GM11168 (cell line): ENCODE measurements around the gene C1QTNF6.

Experiments
- in situ Hi-C: fragments of 300-500 bp; cut with MboI; formaldehyde crosslinking; loops from one replicate; pipeline ENCODE4 v1.12.0; 2022; ENCODE audit warnings: low sequenced_read_pairs; ENCODE audit not compliant: unreplicated experiment

C1QTNF6 gene

DNA sequence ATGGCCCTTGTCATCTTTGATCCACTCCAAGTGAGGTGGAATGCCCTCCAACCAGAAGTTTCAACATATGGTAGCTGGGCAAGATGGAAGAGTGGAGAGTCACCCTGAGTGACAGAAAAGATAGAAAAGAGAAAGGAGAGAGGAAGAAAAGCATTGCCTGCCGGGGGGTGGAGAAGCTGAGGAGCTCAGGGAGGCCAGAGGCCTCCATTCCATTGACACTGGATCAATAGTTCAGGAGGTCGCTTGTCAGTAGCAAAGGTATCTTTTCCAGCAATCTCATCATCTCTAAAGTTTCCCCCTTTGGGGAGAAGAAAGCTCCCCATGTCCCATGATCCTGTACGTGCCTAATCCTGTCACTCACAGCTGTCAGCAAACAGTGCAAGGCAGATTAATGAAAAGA lies 6.7 kb upstream of the C1QTNF6 start:
- in situ Hi-C loops, result no loop called here

DNA sequence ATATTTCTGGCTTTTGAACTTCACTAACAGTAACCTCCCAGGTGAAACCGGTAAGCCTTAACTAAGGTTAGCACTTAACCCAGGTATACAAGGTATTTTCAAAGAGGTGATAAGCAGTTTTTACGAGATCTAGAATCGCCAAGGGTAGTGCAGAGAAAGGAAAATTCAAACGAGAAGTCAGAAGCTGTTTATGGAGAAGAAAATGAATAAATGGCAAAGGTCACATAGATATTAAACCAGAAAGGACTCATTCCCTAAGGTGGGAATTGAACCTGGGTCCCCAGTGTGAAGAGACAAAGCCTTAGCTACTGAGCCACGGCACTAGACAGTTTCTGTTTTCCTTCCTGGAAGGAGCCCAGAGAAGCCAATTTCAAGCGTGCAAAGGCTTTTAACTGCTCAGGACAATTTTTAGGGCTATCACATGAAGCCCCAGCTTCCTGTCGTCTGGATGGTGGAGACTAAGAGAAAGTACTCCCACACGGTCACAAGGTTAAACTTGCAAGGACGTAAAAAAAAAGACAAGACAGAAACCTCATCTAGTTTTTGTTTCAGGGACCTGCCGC lies 5.7 kb upstream of the C1QTNF6 start:
- in situ Hi-C loops, result no loop called here

DNA sequence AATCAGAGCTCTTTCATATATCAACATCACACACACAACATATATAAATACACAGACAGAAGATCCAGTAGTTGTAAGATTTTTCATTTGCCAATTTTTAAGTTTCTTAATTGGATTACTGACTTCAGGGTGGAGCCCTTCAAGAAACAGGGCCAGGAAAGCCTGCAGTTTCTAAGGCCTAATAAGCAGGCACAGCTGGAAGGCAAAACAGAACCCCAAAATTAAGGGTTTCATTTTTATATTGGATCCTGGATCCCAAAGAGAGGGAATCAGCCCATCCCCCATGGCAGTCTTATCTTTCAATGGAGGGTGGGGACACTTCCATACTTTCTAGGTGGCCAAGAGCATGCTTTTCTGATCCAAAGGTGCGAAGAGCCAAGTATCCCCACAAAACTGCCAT lies 4.7 kb upstream of the C1QTNF6 start:
- in situ Hi-C loops, result no loop called here

DNA sequence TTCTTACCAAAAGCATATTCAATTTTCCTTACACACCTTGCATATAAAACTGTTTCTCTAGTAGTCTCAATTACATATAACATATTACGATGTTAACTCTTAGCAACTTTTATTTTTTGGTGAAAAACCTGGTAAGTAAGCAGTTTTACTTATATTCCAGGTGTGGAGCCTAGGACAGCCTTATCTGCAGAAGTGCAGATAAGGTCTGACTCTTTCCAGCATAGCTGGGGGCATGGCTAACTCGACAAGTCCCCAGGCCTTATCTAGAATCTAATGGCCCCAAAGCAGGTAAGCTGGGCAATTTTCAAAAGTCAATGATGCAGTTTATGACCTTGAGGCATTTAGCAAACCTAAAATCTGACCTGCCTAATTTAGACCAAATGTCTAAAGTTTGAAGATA lies 4.2 kb upstream of the C1QTNF6 start:
- in situ Hi-C loops, result no loop called here

DNA sequence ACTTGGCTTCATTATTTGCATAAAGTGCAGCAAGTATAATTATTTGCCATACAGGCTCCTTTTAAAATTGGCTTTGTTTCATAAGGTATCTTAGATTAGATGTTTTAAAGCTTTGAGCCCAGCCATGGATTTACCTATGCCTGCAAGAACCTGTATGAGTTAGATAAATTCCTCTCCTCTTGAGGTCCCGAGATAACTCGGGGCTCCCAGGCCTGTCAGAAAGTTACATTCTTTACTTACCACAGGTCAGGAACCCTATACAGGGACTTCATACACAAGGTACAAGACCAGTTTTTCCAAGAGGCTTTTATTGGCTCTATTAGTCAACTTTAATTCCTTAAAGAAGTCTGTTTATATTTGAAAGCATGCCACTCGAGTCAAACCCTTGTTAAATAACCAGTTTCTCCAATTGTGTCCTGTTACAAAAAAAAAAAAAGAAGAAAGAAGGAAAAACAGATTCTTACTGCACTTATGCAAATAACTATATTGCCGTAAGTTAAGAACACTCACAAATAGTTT lies 2.3 kb upstream of the C1QTNF6 start:
- in situ Hi-C loops, result no loop called here

DNA sequence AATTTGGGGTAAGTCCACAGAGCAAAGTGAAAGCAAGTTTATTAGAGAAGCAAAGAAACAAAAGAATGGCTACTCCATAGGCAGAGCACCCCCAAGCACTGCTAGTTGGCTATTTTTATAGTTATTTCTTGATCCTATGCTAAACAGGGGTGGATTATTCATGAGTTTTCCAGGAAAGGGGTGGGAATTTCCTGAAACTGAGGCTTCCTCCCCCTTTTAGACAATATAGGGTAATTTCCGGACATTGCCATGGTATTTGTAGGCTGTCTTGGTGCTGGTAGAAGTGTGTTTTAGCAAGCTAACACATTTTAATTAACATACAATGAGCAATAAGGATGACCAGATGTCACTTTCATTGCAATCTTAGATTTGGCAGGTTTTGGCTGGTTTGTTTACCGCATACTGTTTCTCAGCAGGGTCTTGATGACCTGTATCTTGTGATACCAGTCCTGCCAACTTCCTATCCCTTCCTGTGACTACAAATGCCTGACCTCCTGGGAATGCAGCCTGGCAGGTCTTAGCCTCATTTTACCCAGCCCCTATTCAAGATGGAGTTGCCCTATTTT lies 937 bp upstream of the C1QTNF6 start:
- in situ Hi-C loops, result loop anchor here (5.0 kb wide), 1 partner anchor 107 kb away; no protein-coding TSS in a partner anchor

DNA sequence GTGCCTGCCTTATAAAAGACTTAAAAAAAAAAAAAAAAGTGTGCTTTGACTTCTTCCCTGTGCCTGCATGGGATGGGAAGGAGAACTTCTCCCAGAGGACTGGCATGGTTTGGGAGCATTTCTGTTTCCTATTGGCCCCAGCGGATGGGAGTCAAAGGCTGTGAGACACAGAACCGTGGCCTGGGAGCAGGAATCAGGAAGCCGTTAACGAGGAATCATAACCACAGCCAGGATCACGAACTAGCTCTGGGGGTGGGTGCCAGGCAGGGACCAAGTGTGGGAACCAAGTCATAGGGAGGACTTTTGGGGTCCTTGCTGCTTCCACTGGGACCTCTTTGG lies 526 bp downstream of the C1QTNF6 start:
- in situ Hi-C loops, result loop anchor here (5.0 kb wide), 1 partner anchor 105 kb away; no protein-coding TSS in a partner anchor

DNA sequence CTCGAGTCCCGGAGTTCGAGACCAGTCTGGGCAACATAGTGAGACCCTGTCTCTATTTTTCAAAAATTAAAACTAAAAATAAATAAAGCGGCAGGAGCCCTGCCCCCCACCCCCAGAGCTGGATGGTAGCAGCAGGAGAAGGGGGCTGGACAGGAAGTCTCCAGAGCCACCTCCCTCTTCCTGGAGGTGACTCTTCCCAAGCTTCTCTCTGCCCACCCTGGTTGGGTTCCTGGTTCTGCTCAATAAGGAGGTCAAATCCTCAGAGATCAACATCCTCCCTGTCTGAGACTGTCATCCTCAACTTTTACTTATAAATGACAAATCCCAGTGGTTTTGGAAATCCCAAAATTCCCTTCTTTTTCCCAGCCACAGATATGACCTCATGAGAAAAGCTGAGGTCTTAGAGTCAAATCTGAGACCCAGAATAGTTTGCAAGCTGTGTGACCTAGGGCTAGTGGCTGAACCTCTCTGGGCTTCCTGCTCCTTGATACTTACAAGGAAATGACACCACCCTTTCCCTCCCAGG lies 987 bp downstream of the C1QTNF6 start:
- in situ Hi-C loops, result loop anchor here (5.0 kb wide), 1 partner anchor 105 kb away; no protein-coding TSS in a partner anchor

DNA sequence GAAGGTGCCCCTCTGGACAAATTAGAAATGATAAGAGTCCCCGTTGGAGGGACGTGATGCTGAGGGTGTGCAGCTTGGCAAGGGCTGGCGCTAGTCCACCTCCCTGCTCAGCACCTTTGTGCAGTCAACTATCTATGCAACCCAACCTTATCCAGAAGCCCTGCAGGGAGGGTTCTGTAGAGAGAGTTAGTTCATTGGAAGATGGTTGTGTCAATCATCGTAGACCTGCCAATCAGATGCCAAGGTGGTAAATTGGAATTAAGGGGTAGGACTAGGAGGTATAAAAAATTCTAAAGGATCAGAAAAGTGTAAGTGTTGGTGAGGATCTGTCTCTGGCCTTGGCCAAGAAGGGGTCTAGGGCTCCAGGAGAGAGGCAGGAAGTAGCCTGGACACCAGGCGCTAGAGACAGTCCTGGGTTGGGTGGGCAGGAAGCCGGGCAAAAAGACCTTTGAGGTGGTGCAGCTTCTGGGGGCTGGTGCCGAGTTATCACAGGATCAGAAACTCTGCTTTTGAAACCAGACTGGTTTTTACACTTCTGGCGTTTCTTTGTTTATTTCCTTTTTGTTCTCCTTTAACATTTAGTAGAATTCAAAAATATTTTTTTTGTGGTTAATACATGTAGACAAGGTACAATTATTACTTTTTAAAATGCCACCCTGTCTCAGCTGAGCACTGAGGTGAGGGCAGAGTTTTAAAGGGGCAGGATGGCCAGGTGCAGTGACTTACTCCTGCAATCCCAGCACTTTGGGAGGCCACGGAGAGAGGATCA lies 1.6 kb downstream of the C1QTNF6 start:
- in situ Hi-C loops, result loop anchor here (5.0 kb wide), 1 partner anchor 104 kb away; no protein-coding TSS in a partner anchor

DNA sequence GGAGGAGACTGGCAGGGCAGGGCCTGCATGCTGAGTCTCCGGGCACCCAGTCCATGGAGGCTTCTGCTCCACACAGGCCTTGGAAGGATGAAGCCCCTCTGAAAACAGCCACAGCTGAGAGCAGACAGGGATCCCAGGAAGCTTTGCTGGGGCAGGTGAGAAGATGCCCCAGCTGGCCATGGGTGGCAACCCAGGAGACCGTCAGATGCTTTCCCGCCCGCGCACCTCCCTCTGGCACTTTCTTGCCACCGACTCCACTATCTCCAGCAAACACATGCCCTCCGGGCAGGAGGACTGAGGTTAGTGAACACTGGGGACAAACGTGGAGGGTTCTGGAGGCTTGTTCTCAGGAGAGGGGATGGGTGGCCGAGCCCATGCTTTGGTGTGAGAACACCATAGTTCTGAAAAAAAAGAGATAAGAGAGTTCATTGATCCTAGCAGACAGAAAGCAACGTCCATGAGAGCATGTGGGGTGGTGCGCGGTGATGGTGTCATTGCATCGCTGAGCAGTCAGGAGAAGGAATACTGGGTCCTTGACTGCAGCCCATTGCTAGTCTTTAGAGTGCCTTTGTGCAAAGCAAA lies 2.3 kb downstream of the C1QTNF6 start:
- in situ Hi-C loops, result loop anchor here (5.0 kb wide), 1 partner anchor 103 kb away; no protein-coding TSS in a partner anchor

DNA sequence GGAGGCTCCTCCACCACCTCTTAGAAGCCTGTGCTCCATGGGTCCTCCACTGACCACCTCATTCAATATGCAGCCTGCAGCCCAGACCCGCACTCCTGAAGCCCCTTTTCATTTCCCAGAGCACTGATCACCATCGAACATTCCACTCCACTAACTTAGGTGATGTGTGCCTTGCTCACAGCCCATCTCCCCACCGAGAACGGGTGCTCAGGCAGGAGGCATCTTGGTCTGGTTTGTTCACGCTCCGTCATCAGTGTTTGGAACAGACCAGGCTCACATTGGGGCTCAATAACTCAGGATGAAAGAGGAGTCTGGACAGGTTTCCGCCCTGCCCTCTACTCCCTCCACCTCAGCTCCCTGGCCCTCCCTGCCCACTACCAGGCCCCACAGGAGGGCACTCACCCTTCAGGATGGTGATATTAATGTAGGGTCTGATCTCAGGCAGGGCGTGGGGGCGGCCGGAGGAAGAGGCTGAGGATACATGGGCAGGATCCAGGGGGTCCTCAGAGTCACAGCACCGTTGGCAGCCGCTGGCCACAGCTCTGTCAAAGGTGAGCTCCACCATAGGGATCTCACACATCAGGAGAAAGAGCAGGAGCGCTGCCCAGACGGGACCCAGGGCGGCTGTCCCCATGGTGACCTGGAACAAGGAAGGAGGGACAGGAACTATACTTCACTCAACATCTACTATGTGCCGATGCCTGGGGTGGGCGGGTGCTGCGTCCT lies 3.1 kb downstream of the C1QTNF6 start:
- in situ Hi-C loops, result loop anchor here (5.0 kb wide), 1 partner anchor 103 kb away; no protein-coding TSS in a partner anchor

DNA sequence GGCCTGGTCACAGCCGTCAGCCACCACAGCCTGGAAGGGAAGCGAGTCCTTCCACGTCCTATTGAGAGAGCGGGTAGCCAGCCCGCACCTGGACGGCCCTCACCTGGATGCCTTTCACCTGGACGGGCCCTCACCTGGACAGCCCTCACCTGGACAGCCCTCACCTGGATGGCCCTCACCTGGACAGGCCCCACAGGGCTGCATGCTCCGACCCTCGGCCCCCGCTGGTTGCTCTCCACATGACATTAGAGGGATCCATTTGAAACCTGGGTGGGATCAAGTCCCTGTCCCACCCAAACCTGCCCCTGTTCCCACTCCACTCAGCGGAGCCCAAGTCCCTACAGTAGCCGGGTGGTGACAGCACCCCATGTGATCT lies 3.7 kb downstream of the C1QTNF6 start:
- in situ Hi-C loops, result no loop called here

DNA sequence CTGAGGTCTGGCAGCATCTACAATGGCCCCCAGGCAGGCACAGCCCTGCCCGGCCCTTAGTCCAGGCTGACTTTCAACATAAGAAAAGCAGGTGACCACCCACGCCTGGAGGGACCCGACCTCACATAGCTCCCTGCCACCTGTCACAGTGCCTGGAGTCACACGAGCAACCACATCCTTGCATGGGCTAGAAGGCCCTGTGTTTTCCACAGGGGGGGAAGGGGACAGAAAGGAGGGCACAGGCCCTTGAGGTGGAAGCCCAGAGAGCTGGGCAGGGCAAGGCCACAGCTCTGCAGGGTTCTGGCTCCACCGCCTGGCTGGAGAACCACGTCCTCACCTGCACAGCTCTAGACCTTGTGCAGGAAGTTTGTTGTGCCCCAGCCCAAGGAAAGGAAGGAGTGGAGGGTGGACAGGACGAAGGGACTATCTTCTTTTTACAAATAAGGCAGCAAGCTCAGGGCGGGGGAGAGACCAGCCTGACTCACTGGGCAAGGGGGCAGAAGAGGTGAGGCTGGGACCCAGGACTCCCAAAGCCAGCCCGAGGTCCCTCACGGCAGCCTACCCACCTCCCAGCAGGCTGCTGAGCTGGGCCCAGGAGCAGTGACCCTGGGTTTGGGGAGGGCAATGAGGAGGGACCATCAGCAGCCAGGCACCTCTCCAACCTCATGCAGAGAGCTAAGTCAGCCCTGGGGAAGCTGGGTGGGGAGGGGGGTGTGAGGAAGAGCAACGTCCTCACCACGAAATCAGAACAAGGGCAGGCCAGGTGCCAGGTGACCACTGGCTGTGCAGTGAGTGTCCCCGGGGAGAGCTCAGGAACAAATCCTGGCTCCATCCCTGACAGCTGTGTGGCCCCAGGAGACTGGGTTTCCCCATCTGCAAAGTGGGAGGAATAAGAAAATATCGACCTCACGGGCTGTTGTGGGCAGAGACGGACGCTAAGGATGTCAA lies 4.3 kb downstream of the C1QTNF6 start:
- in situ Hi-C loops, result no loop called here

DNA sequence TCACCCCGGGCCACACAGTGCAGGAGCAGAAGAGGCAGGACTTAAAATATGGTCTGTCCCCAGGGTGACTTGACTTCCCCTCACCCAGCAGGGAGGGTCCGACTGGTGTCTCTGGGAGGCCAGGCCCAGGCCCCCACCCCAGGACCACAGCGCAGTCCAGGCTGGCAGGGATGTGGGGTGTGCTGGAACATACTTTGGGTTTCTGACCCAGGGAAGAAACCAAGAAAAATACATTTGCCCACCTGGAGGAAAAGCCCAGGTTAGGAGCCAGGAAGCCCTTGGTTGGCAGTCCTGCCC lies 5.2 kb downstream of the C1QTNF6 start:
- in situ Hi-C loops, result no loop called here

DNA sequence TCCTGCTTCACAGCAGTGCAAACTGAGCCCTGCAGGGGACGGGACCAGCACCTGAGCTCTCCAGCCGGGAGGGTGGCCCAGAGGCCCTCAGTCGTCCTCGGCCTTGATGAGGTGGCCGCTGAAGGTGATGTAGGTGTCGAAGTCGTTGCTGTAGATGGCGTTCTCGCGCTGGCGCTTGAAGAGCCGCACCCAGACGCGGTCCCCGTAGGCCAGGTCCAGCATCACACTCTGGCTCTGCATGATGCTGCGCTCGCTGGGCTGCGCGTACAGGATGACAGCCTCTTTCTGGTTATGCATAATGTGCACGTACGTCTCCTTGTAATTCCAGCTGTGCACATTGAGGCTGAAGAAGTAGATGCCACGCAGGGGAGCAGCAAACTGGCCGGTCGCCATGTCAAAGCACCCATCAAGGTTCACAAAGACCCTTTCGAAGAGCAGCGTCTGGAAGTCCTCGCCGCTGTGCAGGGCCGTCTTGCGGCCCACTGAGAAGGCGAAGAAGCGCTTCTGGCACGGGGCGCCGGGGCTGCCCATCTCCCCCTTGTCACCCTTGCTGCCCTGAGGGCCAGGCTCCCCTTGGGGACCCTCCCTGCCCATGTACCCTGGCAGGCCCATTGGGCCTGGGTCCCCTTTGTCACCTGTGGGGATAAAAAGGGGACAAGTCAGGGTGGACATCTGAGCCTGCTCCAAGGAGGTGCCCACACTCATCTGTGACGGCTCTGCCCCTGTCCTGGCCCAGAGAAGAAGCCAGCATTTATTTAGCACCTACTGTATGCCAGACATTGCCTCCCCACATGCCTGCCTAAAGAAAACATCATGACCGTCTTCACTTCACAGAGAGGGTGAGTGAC lies 5.7 kb downstream of the C1QTNF6 start:
- in situ Hi-C loops, result no loop called here

DNA sequence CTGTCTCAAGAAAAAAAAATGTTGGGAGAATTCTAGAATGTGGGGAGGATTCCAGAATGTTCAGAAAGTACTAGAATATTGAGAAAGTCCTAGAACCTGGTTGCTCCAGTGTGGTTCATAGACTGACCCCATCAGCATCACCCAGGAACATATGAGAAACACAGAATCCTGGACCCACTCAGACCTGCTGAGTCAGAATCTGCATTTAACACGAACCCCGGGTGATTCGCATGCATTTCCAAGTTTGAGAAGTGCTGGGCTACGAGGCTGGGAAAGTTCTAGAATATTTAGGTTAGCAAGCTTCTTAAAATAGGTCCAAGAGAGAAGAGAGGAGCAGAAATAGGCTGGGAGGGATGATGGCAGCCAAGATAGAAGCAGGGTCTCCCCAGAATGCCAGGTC lies 6.4 kb downstream of the C1QTNF6 start:
- in situ Hi-C loops, result no loop called here

DNA sequence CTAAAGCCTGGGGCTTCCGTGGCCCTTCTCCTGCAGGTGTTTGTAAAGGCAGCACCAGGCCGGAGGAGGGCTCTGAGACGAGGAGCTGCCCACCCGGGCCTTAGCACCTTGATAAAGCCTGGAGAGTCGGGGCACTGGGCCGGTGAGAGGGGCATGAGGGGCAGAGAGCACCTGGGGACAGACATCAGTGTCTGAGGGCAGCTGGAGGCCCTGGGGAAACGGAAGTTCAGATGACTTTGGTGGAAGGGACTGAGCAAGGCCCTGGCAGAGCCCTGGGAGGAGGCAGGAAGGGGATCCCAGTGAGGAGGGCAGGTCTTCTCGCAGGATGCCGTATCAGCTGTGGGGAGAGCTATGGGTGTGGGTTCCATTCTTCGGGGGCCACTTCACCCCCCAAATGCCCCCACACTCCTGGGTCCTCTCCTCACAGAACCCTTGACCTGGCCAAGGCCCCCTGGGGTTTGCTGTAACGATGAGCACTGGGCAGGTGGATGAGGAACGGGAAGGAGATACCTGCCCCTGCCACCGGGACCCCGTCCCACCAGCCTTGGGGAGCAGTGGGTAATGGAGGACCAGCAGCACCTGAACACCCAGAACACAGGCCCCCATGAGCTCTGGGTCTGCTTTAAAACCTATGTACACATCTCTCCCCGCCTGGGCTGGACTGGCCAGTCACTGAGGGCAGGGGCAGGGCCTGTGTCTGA lies 7.4 kb downstream of the C1QTNF6 start:
- in situ Hi-C loops, result no loop called here
